Measurements from ENCODE around the gene FABP1.

- no peak for TF ChIP-seq POLR2A (IDR thresholded peaks at IDR 0.05)
- no peak for TF ChIP-seq CTCF (IDR thresholded peaks at IDR 0.05)
Observed at GRCh38 chr2:88097192-88097591, 30.7 kb downstream of the FABP1 start.
